ENCODE data around the gene B3GAT1.
A peak's percentile ranks its signal among the peaks of the same experiment; 100 is the strongest.

Gene B3GAT1

GRCh38 chr11:134413043-134413825 lies 1.2 kb upstream of the B3GAT1 start:
- TF ChIP-seq, protein P1, sequence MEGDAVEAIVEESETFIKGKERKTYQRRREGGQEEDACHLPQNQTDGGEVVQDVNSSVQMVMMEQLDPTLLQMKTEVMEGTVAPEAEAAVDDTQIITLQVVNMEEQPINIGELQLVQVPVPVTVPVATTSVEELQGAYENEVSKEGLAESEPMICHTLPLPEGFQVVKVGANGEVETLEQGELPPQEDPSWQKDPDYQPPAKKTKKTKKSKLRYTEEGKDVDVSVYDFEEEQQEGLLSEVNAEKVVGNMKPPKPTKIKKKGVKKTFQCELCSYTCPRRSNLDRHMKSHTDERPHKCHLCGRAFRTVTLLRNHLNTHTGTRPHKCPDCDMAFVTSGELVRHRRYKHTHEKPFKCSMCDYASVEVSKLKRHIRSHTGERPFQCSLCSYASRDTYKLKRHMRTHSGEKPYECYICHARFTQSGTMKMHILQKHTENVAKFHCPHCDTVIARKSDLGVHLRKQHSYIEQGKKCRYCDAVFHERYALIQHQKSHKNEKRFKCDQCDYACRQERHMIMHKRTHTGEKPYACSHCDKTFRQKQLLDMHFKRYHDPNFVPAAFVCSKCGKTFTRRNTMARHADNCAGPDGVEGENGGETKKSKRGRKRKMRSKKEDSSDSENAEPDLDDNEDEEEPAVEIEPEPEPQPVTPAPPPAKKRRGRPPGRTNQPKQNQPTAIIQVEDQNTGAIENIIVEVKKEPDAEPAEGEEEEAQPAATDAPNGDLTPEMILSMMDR (IDR thresholded peaks at IDR 0.05): no peak
- H3K9me3 ChIP-seq: no peaks in the 10 kb centered on the region
- no peaks in the 10 kb centered on the region for H3K36me3 ChIP-seq
- H3K27ac ChIP-seq: no peak overlapping the region
- peaks cover 0 to 25% (median 16%) of the 10 kb centered on the region in 4 donors for H3K4me1 ChIP-seq
- no peak for DNase-seq
- H3K27me3 ChIP-seq: peaks cover 0 to 84% of the 10 kb centered on the region in 2 donors
- intact Hi-C loops (cut with DNase I; ENCODE audit: low total_unique reads): no loop called here
- H3K4me3 ChIP-seq: peak overlapping the region in 1 of 2 donors; percentile 50

GRCh38 chr11:134410766-134411165 lies 1.3 kb downstream of the B3GAT1 start:
- Histone ChIP-seq H3K4me1 (peaks cover 0 to 25% (median 16%) of the 10 kb centered on the region in 4 donors), H3K27ac (no peak overlapping the region), H3K27me3 (peaks cover 0 to 88% of the 10 kb centered on the region in 2 donors), H3K36me3 (no peaks in the 10 kb centered on the region), H3K9me3 (no peaks in the 10 kb centered on the region), H3K4me3 (no peak overlapping the region)
- TF ChIP-seq, protein P1 (IDR thresholded peaks at IDR 0.05): no peak
- intact Hi-C loops (cut with DNase I; ENCODE audit: low total_unique reads): no loop called here
- no peak for DNase-seq

- Histone ChIP-seq H3K4me1 (peaks cover 0 to 25% (median 16%) of the 10 kb centered on the region in 4 donors), H3K27ac (no peak overlapping the region), H3K36me3 (no peaks in the 10 kb centered on the region), H3K9me3 (no peaks in the 10 kb centered on the region), H3K27me3 (peaks cover 0 to 89% of the 10 kb centered on the region in 2 donors), H3K4me3 (no peak overlapping the region)
- intact Hi-C loops (cut with DNase I; ENCODE audit: low total_unique reads): no loop called here
- TF ChIP-seq, protein P1 (IDR thresholded peaks at IDR 0.05): no peak
- DNase-seq: no peak
Measured at GRCh38 chr11:134409552-134410429, 2.3 kb downstream of the B3GAT1 start.

- DNase-seq: no peak
- H3K4me1 ChIP-seq: peaks cover 0 to 19% (median 16%) of the 10 kb centered on the region in 4 donors
- peaks cover 0 to 82% of the 10 kb centered on the region in 2 donors for H3K27me3 ChIP-seq
- H3K36me3 ChIP-seq: no peaks in the 10 kb centered on the region
- TF ChIP-seq, protein P1 (IDR thresholded peaks at IDR 0.05): no peak
- H3K9me3 ChIP-seq: no peaks in the 10 kb centered on the region
- intact Hi-C loops (cut with DNase I; ENCODE audit: low total_unique reads): no loop called here
- no peak overlapping the region for H3K27ac ChIP-seq
- H3K4me3 ChIP-seq: no peak overlapping the region
Measured at GRCh38 chr11:134407923-134408322, 4.1 kb downstream of the B3GAT1 start.

GRCh38 chr11:134407321-134407828 lies 4.7 kb downstream of the B3GAT1 start:
- Histone ChIP-seq H3K4me3 (no peak overlapping the region), H3K36me3 (no peaks in the 10 kb centered on the region), H3K27me3 (peaks cover 0 to 77% of the 10 kb centered on the region in 2 donors), H3K4me1 (peaks cover 0 to 13% (median 11%) of the 10 kb centered on the region in 4 donors), H3K9me3 (no peaks in the 10 kb centered on the region), H3K27ac (no peak overlapping the region)
- intact Hi-C loops (cut with DNase I; ENCODE audit: low total_unique reads): no loop called here
- TF ChIP-seq, protein P1 (IDR thresholded peaks at IDR 0.05): no peak
- no peak for DNase-seq

Data from tibial artery (tissue), 4 donors.